Body of pancreas (tissue), 4 donors: Measurements from ENCODE around the gene SLC19A1. TPM values are rescaled to one million over a fixed set of nuclear protein-coding genes. Genes with fewer than 3 reads are reported as not detected.
"Not testable (repeated sequence)": the region's sequence is repeated elsewhere in the genome, so short reads cannot be mapped to it uniquely, and the experiment has no call there.

Experiments used
- ATAC-seq: fragments of 150-250 bp; one replicate; pipeline ENCODE4 v1.9.1; 2016
- DNase-seq, 4 donors: peaks; one replicate each; pipeline ENCODE4 v3.0.0-alpha.2; 2019
- H3K27ac ChIP-seq, 4 donors: fragments of 200-600 bp; sonication (generic); 1 replicate in 3 of 4; 2 replicates in 1 of 4; pipeline versions ENCODE4 v1.5.1 to v1.6.1; 2016 to 2019; ENCODE audit warnings: mild to moderate bottlenecking in 1 of 4, mixed read lengths in 1 of 4, moderate library complexity in 1 of 4
- H3K27me3 ChIP-seq, 2 donors: fragments of 200-600 bp; sonication (generic); one replicate each; pipeline ENCODE4 v1.6.0; 2016; ENCODE audit warnings: mild to moderate bottlenecking in 1 of 2
- H3K36me3 ChIP-seq, 2 donors: fragments of 200-600 bp; sonication (generic); replicated peaks in 1 of 2; 2 replicates each; pipeline ENCODE4 v1.5.1; 2016; ENCODE audit warnings: low read depth in 2 of 2; ENCODE audit not compliant: insufficient read depth in 1 of 2
- H3K4me1 ChIP-seq: fragments of 200-600 bp; sonication (generic); one replicate; pipeline ENCODE4 v1.6.0; 2016
- H3K4me3 ChIP-seq, 2 donors: fragments of 200-600 bp; sonication (generic); 1 replicate in 1 of 2; 2 replicates in 1 of 2; pipeline ENCODE4 v1.5.1; 2016 to 2019
- H3K9me3 ChIP-seq, 3 donors: fragments of 200-600 bp; sonication (generic); 1 replicate in 2 of 3; 2 replicates in 1 of 3; pipeline ENCODE4 v1.5.1; 2016
- CTCF ChIP-seq, 7 experiments: fragments of 450-650 bp in 4 of 7; fragments of 200-600 bp in 3 of 7; sonication (generic) in 3 of 7; IDR thresholded peaks; one replicate each; pipeline ENCODE4 v1.5.1; 2016 to 2019; ENCODE audit warnings: antibody characterized with exemption in 7 of 7
- POLR2A ChIP-seq, 3 donors: fragments of 450-650 bp; IDR thresholded peaks; one replicate each; pipeline ENCODE4 v1.6.1; 2016; ENCODE audit warnings: antibody characterized with exemption in 3 of 3, mild to moderate bottlenecking in 2 of 3
- WGBS, 2 donors: methylation state at CpG; one replicate each; pipeline ENCODE4 v1.1.5; 2017; 5-methylcytosine and 5-hydroxymethylcytosine counted together
- intact Hi-C: fragments of 100-400 bp; cut with DNase I; formaldehyde crosslinking; loops from one replicate; pipeline ENCODE4 v1.15.1; 2023
- total RNA-seq, 2 donors: library from RNA; depleted of rRNA; stranded (reverse); fragments of >200 nt; gene quantifications; one replicate each; pipeline ENCODE4 v1.1.0, GENCODE V29; 2016

Gene SLC19A1
- total RNA-seq, 2 donors from 2014 or later = 2.6 to 7.0 TPM

GRCh38 chr21:45502006-45502345, 40.3 kb downstream of the SLC19A1 start:
- no peaks in the 10 kb centered on the region for H3K36me3 ChIP-seq
- no peak overlapping the region for H3K27ac ChIP-seq
- 50 to 66% methylated on average over 6 to 11 of the region's 13 CpGs for WGBS, 2 donors
- ATAC-seq (no peak), DNase-seq (peak in 1 of 4 donors; percentile 9)
- no peaks in the 10 kb centered on the region for H3K9me3 ChIP-seq
- no peak overlapping the region for H3K4me3 ChIP-seq
- no peak for TF ChIP-seq POLR2A (IDR thresholded peaks at IDR 0.05)
- TF ChIP-seq CTCF (IDR thresholded peaks at IDR 0.05) = no peak
- intact Hi-C loops = no loop called here
- no peaks in the 10 kb centered on the region for H3K4me1 ChIP-seq
- no peaks in the 10 kb centered on the region for H3K27me3 ChIP-seq

GRCh38 chr21:45501081-45502005, 40.9 kb downstream of the SLC19A1 start:
- WGBS, 2 donors = 43 to 74% methylated on average over 6 to 12 of the region's 20 CpGs
- H3K4me1 ChIP-seq, H3K9me3 ChIP-seq, H3K27ac ChIP-seq, H3K27me3 ChIP-seq, intact Hi-C loops, H3K4me3 ChIP-seq, H3K36me3 ChIP-seq, ATAC-seq: not testable (repeated sequence)
- peak in 1 of 4 donors; percentile 8 for DNase-seq

- Histone ChIP-seq H3K27me3 (no peaks in the 10 kb centered on the region), H3K27ac (no peak overlapping the region), H3K4me3 (no peak overlapping the region), H3K4me1 (no peaks in the 10 kb centered on the region), H3K9me3 (no peaks in the 10 kb centered on the region), H3K36me3 (no peaks in the 10 kb centered on the region)
- 70 to 82% methylated on average over 5 to 6 of the region's 6 CpGs for WGBS, 2 donors
- peak in 1 of 4 donors; percentile 4 for DNase-seq
- ATAC-seq = no peak
- TF ChIP-seq POLR2A (IDR thresholded peaks at IDR 0.05) (no peak), CTCF (IDR thresholded peaks at IDR 0.05) (no peak)
- intact Hi-C loops = no loop called here
Observed at GRCh38 chr21:45499970-45500577, 42.2 kb downstream of the SLC19A1 start.

- no peaks in the 10 kb centered on the region for H3K27me3 ChIP-seq
- no peaks in the 10 kb centered on the region for H3K36me3 ChIP-seq
- no peak overlapping the region for H3K27ac ChIP-seq
- no peaks in the 10 kb centered on the region for H3K9me3 ChIP-seq
- ATAC-seq = no peak
- no peak overlapping the region for H3K4me3 ChIP-seq
- no peak for DNase-seq
- TF ChIP-seq CTCF (IDR thresholded peaks at IDR 0.05) (no peak), POLR2A (IDR thresholded peaks at IDR 0.05) (no peak)
- WGBS, 2 donors = 67 to 74% methylated on average over 24 to 25 of the region's 25 CpGs
- intact Hi-C loops = no loop called here
- H3K4me1 ChIP-seq = no peaks in the 10 kb centered on the region
Observed at GRCh38 chr21:45499201-45499750, 43.0 kb downstream of the SLC19A1 start.

GRCh38 chr21:45498646-45499000, 43.6 kb downstream of the SLC19A1 start:
- intact Hi-C loops = no loop called here
- H3K36me3 ChIP-seq = no peaks in the 10 kb centered on the region
- DNase-seq = no peak
- no peaks in the 10 kb centered on the region for H3K27me3 ChIP-seq
- ATAC-seq = no peak
- TF ChIP-seq CTCF (IDR thresholded peaks at IDR 0.05) (no peak), POLR2A (IDR thresholded peaks at IDR 0.05) (no peak)
- 62 to 82% methylated on average over 9 of the region's 9 CpGs for WGBS, 2 donors
- no peaks in the 10 kb centered on the region for H3K9me3 ChIP-seq
- H3K4me1 ChIP-seq = no peaks in the 10 kb centered on the region
- H3K27ac ChIP-seq = no peak overlapping the region
- no peak overlapping the region for H3K4me3 ChIP-seq
